ENCODE results near the gene RLN3.
A peak's percentile ranks its signal among the peaks of the same experiment; 100 is the strongest.
"Not testable (repeated sequence)": the region's sequence is repeated elsewhere in the genome, so short reads cannot be mapped to it uniquely, and the experiment has no call there.

RLN3 gene

DNA sequence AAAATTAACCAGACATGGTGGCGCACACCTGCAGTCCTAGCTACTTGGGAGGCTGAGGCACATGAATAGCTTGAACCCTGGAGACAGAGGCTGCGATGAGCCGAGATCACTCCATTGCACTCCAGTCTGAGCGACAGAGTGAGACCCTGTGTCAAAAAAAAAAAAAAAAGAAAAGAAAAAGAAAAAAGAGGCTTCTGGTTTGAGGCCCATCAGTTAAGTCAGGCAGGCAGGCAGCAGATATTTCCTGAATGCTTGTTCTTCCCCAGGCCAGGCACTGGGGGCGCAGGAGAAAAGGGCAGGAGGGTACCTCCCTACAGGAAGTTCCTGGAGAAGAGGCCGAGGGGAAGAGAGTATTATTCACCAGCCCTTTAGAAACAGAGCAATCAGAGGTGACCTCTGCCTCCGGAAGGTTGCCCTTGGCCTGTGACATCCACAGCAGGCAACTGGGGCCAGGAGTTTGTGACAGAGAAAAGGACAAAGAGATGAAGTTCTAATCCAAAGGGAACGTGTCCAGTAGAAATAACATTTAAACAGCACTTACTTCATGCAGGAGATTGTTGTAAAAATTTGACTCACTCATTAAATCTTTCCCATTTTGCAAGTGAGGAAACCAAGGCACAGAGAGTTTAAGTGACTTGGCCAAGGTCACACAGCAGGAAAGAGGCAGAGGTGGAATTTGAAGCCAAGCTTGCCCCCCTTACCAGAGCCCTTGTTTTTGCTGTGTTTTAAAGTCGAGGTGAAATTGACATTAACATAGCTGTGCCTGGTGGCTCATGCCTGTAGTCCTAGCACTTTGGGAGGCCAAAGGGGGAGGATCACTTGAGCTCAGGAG, 4.3 kb upstream of the RLN3 start:
- peak; percentile 84 for FAIRE-seq

DNA sequence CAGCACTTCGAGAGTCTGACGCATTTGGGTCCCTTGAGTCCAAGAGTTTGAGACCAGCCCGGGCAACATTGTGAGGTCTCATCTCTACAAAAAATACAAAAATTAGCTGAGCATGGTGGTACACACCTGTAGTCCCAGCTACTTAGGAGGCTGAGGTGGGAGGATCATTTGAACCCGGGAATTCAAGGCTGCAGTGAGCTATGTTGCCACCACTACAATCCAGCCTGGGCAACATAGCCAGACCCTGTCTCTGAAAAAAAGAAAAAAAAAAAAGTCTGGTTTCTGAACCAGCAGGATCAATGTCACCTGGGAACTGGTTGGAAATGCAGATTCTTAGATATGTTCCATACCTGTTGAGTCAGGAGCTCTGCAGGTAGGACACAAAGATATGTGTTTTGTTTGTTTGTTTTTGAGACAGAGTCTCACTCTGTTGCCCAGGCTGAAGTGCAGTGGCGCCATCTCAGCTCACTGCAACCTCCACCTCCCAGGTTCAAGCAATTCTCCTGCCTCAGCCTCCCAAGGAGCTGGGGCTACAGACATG, 1.2 kb upstream of the RLN3 start:
- not testable (repeated sequence) for FAIRE-seq

DNA sequence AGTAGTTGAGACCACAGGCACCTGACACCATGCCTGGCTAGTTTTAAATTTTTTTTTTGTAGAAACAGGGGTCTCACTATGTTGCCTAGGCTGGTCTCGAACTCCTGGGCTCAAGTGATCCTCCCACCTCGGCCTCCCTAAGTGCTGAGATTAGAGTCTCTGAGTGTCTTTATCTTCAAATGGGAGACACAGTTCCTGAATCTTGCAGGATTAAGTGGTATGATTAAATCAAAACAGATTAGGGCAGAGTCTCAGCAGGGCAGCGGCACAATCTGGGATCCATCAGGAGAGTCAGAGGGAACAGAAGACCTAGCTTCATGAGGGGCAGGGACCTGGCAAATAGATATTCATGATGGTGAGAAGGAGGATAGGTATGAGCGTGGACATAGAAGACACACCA, 953 bp downstream of the RLN3 start:
- no peak for FAIRE-seq

DNA sequence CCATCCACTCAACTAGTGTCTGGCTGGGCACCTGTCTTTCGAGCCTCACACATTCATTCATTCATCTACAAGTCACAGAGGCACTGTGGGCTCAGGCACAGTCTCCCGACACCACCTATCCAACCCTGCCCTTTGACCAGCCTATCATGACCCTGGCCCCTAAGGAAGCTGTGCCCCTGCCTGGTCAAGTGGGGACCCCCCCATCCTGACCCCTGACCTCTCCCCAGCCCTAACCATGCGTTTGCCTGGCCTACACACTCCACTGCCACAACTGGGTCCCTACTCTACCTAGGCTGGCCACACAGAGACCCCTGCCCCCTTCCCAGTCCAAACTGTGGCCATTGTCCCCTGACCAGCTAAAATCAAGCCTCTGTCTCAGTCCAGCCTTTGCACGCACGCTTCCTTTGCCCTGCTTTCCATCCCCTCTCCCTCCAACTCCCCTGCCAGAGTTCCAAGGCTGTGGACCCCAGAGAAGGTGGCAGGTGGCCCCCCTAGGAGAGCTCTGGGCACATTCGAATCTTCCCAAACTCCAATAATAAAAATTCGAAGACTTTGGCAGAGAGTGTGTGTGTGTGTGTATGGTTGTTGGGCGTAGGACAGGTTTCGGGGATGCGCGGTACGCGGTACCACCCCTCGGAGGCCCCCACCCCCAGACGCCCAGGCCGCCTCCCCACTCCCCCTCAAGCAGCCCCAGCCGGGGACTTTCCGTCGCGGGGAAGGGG, 3.2 kb downstream of the RLN3 start:
- FAIRE-seq, result no peak

DNA sequence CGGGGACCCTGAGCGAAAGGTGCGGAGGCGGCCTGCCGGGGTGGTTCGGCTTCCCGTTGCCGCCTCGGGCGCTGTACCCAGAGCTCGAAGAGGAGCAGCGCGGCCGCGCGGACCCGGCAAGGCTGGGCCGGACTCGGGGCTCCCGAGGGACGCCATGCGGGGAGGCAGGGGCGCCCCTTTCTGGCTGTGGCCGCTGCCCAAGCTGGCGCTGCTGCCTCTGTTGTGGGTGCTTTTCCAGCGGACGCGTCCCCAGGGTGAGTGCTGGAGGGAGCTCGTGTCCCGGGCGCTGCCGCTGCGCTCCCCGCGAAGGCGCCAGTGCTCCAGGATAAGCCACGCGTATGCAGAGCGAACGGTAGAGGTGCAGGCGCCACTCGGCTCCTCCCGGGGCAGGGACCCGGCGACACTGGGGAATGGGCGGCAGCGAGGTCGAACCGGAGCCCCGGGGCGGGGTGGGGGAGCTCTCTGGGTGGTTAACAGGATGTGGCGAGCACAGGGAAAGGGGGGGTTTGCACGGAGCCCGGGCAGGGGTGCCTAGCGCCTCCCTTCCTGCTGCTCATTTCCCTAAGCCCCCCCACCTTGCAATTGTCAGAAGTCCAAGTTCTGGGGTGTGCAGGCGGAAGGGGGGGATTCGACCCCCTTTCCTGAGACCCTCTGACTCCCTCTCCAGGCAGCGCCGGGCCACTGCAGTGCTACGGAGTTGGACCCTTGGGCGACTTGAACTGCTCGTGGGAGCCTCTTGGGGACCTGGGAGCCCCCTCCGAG, 4.0 kb downstream of the RLN3 start, which contains the start of gene IL27RA:
IL27RA (plus strand) TSS at position 44 of the 762 bp plus-strand sequence; CDS start at position 155, 111 bp downstream.
- FAIRE-seq, result no peak

DNA sequence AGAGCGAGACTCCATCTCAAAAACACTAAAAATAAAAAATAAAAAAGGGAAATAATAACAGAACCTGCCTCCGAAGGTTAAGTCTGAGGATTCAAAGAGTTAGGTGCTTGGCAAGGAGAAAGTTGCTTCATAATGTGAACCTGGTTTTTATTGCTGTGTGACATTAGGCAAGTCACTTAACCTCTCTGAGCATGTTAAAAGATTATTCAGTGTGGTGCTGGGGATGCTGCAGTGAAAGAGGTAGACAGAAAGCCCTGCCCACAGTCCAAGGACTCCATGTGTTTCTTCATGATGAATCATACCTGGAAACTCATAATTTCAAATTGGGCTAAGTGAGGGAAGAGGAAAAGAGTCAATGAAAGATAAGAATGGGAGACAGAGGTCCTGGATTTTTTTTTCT, 6.0 kb downstream of the RLN3 start:
- no peak for FAIRE-seq

DNA sequence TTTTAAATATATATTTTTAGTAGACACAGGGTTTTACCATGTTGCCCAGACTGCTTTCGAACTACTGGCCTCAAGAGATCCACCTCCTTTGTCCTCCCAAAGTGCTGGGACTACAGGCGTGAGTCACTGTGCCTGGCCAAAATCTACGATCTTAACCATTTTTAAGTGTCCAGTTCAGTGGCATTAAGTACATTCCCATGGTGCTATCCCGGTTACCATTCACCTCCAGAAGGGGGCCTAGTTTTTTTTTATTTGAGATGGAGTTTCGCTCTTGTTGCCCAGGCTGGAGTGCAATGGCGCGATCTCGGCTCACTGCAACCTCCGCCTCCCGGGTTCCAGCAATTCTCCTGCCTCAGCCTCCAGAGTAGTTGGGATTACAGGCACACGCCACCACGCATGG, 7.2 kb downstream of the RLN3 start:
- not testable (repeated sequence) for FAIRE-seq

DNA sequence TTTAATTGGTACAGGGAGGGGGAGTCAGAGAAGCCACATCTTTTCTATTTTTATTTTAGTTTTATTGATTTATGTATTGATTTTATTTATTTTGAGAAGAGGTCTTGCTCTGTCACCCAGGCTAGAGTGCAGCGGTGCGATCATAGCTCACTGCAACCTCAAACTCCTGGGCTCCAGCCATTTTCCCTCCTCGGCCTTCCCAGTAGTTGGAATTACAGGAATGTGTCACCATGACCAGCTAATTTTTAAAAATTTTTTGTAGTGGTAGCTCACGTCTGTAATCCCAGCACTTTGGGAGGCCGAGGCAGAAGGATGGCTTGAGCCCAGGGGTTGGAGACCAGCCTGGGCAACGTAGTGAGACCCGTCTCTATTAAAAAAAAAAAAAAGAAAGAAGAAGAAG, 7.8 kb downstream of the RLN3 start:
- FAIRE-seq, result no peak

DNA sequence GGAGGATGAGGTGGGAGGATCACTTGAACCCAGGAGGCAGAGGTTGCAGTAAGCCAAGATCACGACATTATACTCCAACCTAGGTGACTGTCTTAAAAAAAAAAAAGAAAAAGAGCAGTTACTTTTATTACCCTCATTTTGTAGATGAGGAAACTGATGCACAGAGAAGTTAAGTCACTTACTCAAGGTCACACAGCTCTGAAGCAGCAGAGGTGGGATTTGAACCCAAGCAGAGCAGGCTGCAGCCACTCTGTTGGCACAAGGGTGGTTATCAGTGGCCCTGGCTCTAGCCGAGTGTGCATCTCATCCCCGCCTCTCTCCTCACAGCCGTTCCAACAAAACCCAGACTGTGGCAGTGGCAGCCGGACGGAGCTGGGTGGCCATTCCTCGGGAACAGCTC, 11.2 kb downstream of the RLN3 start:
- no peak for FAIRE-seq

DNA sequence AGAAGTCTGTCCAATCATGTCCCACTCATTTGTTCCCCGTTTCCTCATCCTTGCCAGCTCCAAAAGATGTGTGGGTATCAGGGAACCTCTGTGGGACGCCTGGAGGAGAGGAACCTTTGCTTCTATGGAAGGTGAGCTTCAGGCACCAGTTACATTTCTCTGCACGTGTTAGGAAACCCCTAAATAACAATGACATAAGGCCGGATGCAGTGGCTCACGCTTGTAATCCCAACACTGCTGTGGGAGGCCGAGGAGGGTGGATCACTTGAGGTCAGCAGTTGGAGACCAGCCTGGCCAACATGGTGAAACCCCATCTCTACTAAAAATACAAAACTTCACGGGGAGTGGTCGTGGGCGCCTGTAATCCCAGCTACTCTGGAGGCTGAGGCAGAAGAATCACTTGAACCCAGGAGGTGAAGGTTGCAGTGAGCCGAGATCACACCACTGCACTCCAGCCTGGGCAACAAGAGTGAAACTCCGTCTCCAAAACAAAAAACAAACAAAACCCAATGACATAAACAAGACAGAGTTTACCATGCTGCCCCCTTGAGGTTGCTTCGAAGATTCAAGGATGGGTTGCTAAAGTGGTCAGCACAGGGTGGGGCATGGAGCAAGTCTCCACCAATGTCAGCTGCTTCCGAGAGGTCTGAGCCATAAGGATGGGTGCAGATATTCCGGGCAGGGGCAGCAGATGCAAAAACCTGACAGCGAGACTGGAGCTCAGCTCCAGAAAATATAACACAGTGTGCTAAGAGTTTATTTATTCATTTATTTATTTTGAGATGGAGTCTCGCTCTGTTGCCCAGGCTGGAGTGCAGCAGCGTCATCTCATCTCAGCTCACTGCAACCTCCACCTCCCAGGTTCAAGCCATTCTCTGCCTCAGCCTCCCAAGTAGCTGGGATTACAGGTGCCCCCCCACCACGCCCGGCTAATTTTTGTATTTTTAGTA, 15.0 kb downstream of the RLN3 start:
- peak; percentile 82 for FAIRE-seq

DNA sequence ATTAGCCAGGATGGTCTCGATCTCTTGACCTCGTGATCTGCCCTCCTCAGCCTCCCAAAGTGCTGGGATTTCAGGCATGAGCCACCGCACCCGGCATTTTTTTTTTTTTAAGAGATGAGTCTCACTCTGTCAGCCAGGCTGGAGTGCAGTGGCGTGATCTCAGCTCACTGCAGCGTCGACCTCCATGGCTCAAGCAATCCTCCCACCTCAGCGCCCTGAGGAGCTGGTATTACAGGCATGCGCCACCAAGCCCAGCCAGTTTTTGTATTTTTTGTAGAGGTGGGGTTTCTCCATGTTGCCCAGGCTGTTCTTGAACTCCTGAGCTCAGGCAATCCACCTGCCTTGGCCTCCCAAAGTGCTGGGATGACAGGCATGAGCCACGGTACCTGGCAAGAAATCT, 19.9 kb downstream of the RLN3 start:
- not testable (repeated sequence) for FAIRE-seq

DNA sequence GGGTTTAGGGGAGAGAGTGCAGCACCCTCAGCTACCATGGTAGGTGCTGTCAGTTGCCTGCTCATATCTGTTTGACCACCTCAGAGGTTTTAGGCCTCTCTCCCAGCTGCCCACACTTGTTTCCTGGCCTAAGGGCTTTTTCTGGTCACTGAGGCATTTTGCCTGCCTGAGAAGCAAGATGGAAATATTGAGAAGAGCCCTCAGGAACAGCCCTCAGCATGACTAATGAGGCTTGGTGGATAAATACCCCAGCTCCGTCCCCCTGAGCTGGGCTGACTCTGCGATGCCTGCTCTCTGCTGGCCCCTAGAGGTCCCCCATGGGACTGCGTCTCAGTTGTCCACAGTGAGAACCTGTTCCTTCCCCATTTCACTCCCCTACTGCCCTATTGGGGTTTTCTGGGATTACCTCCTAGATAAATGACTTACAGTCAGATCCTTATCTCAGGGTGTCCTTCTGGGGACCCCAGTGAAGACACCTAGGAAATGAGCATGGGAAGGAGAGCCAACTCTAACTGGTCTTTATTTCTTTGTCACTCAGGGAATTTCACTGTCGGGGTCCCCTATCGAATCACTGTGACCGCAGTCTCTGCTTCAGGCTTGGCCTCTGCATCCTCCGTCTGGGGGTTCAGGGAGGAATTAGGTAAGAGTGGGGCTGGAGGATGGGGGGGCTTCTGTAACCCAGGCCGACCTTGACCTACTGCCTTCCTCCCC, 20.6 kb downstream of the RLN3 start:
- FAIRE-seq, result no peak

DNA sequence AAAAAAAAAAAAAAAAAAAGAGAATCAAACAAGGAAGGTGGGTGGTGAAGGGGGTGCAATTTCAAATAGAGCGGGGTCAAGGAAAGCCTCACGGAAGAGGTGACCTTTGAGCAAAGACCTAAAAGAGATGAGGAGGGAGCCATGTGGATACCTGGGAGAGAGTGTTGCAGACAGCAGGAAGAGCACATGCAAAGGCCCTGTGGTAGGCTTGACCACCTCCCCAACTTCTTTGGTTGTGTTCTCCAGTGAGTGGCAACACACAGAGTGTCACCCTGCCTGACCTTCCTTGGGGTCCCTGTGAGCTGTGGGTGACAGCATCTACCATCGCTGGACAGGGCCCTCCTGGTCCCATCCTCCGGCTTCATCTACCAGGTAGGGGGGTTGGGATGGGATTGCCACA, 22.6 kb downstream of the RLN3 start:
- FAIRE-seq, result no peak

DNA sequence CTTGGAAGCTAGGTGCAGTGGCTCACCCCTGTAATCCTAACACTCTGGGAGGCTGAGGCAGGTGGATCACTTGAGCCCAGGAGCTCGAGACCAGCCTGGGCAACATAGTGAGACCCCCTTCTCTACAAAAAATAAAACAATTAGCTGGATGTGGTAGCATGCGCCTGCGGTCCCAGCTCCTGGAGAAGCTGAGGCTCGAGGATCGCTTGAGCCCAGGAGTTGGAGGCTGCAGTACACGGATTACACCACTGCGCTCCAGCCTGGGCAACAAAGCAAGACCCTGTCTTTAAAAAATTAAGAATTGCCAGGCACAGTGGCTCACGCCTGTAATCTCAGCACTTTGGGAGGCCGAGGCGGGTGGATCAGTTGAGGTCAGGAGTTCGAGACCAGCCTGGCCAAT, 23.0 kb downstream of the RLN3 start:
- FAIRE-seq, result not testable (repeated sequence)

DNA sequence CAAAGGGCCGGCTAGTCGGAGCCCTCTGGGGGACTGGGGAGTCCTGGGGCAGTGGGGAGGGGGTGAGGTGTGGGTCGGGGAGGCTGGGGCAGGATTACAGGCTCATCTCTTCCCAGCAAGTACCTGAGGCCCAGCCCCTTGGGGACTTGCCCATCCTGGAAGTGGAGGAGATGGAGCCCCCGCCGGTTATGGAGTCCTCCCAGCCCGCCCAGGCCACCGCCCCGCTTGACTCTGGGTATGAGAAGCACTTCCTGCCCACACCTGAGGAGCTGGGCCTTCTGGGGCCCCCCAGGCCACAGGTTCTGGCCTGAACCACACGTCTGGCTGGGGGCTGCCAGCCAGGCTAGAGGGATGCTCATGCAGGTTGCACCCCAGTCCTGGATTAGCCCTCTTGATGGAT, 24.0 kb downstream of the RLN3 start:
- no peak for FAIRE-seq

DNA sequence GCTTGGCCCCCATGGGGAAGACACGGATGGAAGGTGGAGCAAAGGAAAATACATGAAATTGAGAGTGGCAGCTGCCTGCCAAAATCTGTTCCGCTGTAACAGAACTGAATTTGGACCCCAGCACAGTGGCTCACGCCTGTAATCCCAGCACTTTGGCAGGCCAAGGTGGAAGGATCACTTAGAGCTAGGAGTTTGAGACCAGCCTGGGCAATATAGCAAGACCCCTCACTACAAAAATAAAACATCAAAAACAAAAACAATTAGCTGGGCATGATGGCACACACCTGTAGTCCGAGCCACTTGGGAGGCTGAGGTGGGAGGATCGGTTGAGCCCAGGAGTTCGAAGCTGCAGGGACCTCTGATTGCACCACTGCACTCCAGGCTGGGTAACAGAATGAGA, 24.5 kb downstream of the RLN3 start:
- FAIRE-seq, result no peak

DNA sequence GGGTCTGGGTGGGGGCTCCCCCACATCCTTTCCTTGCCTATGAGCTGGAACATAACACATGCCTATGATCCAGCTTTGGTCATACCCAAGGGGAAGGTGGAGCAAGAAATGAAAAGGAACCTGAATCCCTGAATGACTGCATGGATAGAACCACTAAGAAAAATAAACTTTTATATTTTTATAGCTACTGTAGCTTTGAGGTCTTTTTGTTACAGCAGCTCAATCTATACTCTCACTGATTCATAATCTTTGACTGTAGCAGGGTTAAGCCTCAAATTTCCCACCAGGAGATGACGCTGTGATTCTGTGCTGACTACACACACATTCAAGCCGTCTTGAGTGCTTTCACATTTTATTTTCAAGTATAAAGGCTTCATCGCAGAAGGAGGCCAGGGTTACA, 25.1 kb downstream of the RLN3 start:
- FAIRE-seq, result no peak

DNA sequence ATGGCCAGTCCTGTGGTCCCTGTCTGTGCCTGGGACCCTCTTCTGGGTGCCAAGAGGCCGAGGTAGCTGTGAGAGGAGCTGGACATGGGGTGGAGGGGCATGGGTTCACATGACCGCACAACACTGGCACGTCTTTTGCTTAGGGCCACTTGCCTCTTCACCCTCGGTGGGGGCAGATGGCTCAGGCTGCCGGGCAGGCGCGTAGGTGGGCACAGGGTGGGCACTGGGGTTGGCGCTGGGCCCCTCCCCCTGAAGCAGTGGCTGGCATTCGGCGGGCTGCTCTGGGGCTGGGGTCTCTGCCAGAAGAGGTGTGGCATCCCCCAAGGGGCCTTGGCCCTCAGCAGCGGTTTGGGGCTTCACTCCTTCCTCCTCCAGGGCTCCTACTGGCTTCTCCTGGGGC, 25.6 kb downstream of the RLN3 start:
- FAIRE-seq, result no peak

DNA sequence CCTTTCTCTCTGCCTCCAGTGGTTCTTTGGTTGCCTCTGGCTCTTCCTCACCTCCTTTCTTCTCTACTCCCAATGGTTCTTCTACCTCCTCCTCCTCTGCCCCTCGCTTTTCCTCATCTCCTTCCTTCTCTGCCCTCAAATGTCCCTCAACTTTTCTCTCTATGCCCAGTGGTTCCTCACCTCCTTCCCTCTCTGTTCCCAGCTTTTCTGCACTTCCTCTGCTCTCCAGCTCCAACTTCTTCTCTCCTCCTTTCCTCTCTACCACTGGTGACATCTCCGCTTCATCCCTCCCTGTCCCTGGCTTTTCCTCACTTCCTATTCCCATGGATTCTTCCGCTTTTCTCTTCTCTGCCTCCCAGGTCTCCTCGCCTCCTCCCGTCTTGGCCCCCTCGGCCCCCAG, 26.2 kb downstream of the RLN3 start:
- FAIRE-seq, result no peak

DNA sequence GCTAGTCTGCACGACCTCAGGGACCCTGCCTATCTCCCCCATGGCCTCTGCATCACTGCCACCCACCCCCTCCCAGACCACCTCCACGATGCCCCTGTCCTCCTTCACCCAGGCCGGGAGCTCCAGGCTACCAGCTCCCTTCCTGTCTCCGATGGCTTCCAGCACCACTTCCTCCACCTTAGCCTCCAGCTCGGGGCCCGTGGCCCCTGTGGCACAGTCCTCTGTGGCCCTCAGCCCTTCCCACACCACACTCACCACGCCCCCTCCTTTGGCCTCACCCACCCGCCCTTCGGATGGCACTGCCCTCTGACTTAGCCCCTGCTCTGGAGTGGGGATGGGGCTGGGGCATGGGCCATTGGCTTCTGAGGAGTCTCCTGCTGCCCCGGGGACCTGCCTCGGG, 26.8 kb downstream of the RLN3 start:
- FAIRE-seq, result no peak

DNA sequence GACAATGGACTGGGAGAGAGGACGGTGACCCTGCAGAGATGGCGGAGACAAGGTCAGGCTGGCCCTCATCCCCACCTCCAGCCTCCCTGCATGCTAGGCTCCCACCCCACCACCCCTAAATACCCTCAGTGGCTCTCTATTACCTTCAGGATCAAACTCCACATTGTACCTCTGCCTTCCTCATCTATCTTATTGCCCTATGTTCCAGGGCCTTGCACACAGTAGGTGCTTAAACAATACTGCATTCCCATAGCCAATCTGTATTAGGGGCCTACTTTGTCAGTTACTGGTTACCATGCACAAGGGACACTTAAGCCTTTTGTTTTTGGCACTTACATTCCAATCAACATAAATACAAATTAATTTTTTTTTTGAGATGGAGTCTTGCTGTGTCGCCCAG, 27.4 kb downstream of the RLN3 start:
- FAIRE-seq, result no peak
